ENCODE measurements around the gene KCNK6. TPM values are rescaled to one million over a fixed set of nuclear protein-coding genes. Genes with fewer than 3 reads are reported as not detected.

Gene KCNK6
- total RNA-seq: 22.0 and 29.0 TPM in 2 replicates

GRCh38 chr19:38319421-38320258 lies at the start of gene KCNK6:
Gene KCNK6 (plus strand): TSS chr19:38319845. CDS start chr19:38319951, 106 bp downstream.

DNA sequence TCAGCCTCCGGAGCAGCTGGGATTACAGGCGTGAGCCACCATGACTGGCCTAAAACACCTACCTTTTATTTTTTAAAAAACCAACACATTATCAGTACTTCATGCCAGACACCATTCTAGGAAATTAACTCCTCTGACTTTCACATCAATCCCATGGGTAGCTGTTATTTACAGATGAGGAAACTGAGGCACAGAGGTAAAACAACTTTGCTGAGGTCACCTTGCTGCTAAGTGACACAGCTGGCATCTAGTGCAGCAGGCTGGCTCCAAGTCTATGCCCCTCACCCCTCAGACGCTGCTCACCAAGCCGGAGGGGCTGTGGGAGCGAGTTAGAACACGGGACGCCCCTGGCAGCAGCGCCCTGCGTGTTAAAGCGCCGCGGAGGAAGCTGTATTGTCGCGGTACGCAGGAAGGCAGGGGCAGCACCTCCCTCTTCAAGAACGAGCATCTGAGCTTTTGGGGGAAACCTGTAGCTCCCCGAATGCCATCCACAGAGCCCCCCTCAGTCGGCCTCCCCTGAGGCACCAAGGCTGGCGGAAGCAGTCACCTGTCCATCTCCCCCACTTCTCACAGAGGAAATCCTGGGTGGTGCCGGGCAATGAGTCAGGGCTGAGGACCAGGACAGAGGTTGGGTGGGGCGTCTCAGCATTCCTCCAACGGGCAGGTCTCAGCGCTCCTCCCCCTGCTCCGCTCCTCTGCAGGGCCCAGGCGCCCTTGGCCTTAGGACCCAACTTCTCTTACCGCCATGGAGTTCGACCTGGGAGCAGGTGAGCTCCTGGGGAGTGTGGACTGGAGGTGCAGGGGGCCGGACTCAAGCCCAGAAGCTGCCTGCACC lies 15.9 kb upstream of the KCNK6 start, which contains the start of gene C19orf33:
TSS of gene C19orf33 (plus strand) at position 735 of the 835 bp plus-strand sequence. CDS start at position 746, 11 bp downstream.

GRCh38 chr19:38315657-38316476 lies 3.8 kb upstream of the KCNK6 start, which contains the start of gene YIF1B:
Gene YIF1B (minus strand): TSS chr19:38315947. CDS start chr19:38315917, 30 bp downstream.

DNA sequence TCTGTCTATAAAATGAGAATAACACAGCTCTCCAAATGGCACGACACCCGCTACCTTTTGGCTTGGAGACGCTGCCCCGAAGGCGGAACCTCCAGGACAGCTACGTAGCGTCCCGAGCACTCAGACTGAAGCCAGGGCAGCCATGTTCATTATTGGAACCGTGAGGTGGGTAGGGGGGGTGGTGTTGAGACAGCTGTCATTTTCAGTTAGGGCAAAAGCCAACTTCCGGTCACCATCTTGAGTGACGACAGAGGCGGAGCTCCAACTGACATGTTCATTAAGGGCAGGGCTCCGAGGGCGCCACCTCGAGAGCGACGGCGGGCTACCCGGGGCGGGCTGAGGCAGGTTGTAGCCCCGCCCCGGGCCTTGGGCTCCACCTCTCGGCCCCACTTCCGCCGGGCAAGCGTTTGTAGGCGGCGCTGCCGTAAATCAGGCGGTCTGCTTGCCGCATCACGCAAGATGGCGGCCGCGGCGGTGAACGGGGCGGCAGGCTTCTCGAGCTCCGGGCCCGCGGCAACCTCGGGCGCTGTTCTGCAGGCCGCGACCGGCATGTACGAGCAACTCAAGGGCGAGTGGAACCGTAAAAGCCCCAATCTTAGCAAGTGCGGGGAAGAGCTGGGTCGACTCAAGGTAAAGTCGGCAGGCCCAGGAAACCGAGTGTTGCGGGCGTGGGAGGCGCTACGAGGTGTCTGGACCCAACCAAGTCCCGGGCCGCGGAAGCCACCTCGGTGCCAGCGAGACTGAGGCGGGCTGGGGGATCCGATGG lies 54.9 kb downstream of the KCNK6 start, which contains the start of gene PSMD8:
TSS of gene PSMD8 (plus strand) at position 240 of the 766 bp plus-strand sequence. CDS start at position 271, 31 bp downstream.

Other genes starting within 250 kb of the KCNK6 start
- gene DPF1, start 95.6 kb upstream of the KCNK6 start, total RNA-seq: 2.1 and 3.6 TPM in 2 replicates
- 18.2 and 29.3 TPM in 2 replicates for gene PPP1R14A, start 63.5 kb upstream of the KCNK6 start, total RNA-seq
- gene SPINT2, start 55.3 kb upstream of the KCNK6 start, total RNA-seq: 1,012 and 1,188 TPM in 2 replicates
- 552 and 609 TPM in 2 replicates for gene C19orf33, start 15.6 kb upstream of the KCNK6 start, total RNA-seq
- 68.6 and 74.6 TPM in 2 replicates for gene YIF1B, start 3.9 kb upstream of the KCNK6 start, total RNA-seq
- gene CATSPERG, start 16.0 kb downstream of the KCNK6 start, total RNA-seq: 0.88 and 0.92 TPM in 2 replicates
- gene PSMD8, start 54.7 kb downstream of the KCNK6 start, total RNA-seq: 255 and 307 TPM in 2 replicates
- gene GGN, start 68.2 kb downstream of the KCNK6 start, total RNA-seq: 0.92 and 1.2 TPM in 2 replicates
- 1.8 and 2.0 TPM in 2 replicates for gene SPRED3, start 68.9 kb downstream of the KCNK6 start, total RNA-seq
- 19.3 and 34.8 TPM in 2 replicates for gene FAM98C, start 83.2 kb downstream of the KCNK6 start, total RNA-seq
- gene RASGRP4, start 106.4 kb downstream of the KCNK6 start, total RNA-seq: not detected in 2 replicates
- gene RYR1, start 113.8 kb downstream of the KCNK6 start, total RNA-seq: 0.14 and 0.35 TPM in 2 replicates

Measured in airway epithelial cell (primary cell).